NCI-H2029 treated with DMSO at 0.1 percent for 48 hours (cell line): ENCODE measurements around the gene LMTK3.
"Not testable (repeated sequence)": the region's sequence is repeated elsewhere in the genome, so short reads cannot be mapped to it uniquely, and the experiment has no call there.

ENCODE experiments used
- DNase-seq: peaks from one replicate; lab custom pipeline; 2025; lab: John Stamatoyannopoulos, UW

Gene LMTK3

GRCh38 chr19:48506138-48506733 lies 5.4 kb downstream of the LMTK3 start:
- peak; percentile 57 for DNase-seq

- no peak for DNase-seq
These were observed 9.2 kb downstream of the LMTK3 start for GRCh38 chr19:48502350-48503018.

- DNase-seq = peak; percentile 98
These were observed 9.9 kb downstream of the LMTK3 start for GRCh38 chr19:48501494-48502349.

GRCh38 chr19:48500830-48501493 lies 10.7 kb downstream of the LMTK3 start:
- DNase-seq = no peak

GRCh38 chr19:48499316-48500090 lies 12.1 kb downstream of the LMTK3 start:
- no peak for DNase-seq

GRCh38 chr19:48498595-48499311 lies 12.9 kb downstream of the LMTK3 start:
- no peak for DNase-seq

- DNase-seq = no peak
These were observed 13.7 kb downstream of the LMTK3 start for GRCh38 chr19:48497728-48498594.

GRCh38 chr19:48496959-48497727 lies 14.5 kb downstream of the LMTK3 start:
- DNase-seq = no peak

- DNase-seq = no peak
These were observed 16.2 kb downstream of the LMTK3 start for GRCh38 chr19:48495396-48495795.

GRCh38 chr19:48493718-48494401 lies 17.8 kb downstream of the LMTK3 start:
- DNase-seq = no peak

GRCh38 chr19:48492925-48493717 lies 18.5 kb downstream of the LMTK3 start:
- peak; percentile 98 for DNase-seq

GRCh38 chr19:48491793-48492123 lies 19.9 kb downstream of the LMTK3 start:
- no peak for DNase-seq

- DNase-seq = no peak
These were observed 20.4 kb downstream of the LMTK3 start for GRCh38 chr19:48490981-48491792.

- peak; percentile 23 for DNase-seq
These were observed 21.9 kb downstream of the LMTK3 start for GRCh38 chr19:48489608-48490216.

- not testable (repeated sequence) for DNase-seq
These were observed 23.2 kb downstream of the LMTK3 start for GRCh38 chr19:48488478-48488877.

GRCh38 chr19:48487948-48488347 lies 23.7 kb downstream of the LMTK3 start:
- no peak for DNase-seq

- no peak for DNase-seq
These were observed 24.1 kb downstream of the LMTK3 start for GRCh38 chr19:48487544-48487943.
